NCI-H1436 treated with DMSO at 0.1 percent for 48 hours (cell line): ENCODE results near the gene OVCH1.

Experiments used
- DNase-seq: peaks from one replicate; lab custom pipeline; 2025; lab: John Stamatoyannopoulos, UW

OVCH1 gene, protein sequence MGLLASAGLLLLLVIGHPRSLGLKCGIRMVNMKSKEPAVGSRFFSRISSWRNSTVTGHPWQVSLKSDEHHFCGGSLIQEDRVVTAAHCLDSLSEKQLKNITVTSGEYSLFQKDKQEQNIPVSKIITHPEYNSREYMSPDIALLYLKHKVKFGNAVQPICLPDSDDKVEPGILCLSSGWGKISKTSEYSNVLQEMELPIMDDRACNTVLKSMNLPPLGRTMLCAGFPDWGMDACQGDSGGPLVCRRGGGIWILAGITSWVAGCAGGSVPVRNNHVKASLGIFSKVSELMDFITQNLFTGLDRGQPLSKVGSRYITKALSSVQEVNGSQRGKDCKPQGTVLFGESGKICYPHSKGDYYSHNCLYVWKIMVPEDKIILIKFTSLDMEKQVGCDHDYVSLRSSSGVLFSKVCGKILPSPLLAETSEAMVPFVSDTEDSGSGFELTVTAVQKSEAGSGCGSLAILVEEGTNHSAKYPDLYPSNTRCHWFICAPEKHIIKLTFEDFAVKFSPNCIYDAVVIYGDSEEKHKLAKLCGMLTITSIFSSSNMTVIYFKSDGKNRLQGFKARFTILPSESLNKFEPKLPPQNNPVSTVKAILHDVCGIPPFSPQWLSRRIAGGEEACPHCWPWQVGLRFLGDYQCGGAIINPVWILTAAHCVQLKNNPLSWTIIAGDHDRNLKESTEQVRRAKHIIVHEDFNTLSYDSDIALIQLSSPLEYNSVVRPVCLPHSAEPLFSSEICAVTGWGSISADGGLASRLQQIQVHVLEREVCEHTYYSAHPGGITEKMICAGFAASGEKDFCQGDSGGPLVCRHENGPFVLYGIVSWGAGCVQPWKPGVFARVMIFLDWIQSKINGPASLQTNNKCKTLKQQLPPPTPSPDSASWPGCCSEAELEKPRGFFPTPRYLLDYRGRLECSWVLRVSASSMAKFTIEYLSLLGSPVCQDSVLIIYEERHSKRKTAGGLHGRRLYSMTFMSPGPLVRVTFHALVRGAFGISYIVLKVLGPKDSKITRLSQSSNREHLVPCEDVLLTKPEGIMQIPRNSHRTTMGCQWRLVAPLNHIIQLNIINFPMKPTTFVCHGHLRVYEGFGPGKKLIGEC

DNA sequence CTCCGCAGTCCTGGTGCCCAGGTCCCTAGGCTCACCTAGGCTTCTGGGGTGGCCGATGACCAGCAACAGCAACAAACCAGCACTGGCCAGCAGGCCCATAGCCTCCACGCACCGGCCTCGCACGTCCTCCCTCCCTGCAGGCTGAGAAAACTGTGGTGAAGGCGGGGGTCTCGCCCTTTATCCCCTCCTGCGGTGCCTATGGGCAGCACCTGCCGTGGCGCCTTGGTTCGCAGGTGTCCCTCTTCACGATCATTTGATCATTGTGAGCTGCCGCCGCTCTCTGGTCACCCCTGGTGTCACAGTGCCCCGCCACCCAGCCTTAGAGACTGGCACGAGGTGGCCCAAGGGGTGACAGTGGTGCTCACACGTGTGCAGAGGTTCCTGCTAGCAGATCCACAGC lies at the start of gene OVCH1:
TSS of gene OVCH1 (minus strand) at position 99 of the 400 bp plus-strand sequence. CDS start at position 99, 0 bp downstream.
- DNase-seq, result no peak

DNA sequence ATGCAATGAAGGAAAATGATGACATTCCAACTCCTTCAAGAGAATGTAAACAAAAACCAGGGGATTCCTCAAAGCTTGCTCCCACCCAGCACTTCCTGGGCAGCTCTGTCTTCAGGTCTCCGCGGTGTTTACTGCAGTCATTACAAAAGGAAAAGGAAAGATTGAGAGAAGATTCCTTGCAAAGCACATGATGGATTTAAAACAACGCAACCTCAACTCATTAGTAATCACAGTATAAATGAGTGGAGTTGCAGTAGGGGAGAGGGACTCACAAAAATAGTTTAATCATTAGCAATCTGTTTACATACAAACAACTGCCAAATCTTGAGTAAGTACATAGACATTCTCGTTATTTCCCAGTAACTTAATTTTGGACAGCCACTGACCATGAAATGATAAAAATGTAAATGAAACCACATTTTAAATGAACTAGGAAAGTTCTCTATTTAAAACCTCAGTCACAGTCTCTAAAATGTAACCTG lies 49.7 kb upstream of the OVCH1 start:
- DNase-seq, result no peak

DNA sequence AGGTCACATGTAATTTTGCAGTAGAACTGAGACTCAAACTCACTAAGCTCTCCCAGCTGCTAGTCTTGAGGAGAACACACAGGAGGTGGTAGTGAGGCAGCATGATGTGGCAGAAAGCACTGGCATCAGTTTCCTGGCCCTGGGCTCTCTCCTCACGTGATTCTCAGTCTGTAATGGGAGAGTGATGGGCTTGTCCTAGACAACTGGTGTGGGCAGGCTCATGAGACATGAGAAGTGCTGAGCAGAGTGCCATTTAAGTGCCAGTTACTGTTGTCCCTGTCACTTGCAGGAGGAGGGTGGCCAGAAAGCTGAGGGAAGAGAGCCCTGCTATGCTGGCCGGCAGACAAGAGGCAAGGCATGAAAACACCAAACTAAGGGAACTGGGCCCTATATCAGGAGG lies 48.5 kb upstream of the OVCH1 start:
- no peak for DNase-seq

DNA sequence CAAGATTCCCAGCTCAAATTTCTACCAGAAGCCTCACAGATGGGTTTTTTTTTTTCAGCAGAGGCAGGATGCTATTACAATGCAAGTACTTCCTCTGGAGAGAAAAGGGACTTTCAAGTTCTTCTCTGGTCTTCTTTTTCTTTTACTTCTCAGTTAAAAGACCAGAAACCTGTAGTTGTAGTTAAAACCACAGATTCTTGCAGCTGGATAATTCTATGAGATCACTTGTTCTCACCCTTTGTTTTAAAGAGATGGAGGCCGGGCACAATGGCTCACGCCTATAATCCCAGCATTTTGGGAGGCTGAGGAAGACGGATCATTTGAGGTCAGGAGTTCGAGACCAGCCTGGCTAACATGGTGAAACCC lies 47.6 kb upstream of the OVCH1 start:
- DNase-seq, result no peak

DNA sequence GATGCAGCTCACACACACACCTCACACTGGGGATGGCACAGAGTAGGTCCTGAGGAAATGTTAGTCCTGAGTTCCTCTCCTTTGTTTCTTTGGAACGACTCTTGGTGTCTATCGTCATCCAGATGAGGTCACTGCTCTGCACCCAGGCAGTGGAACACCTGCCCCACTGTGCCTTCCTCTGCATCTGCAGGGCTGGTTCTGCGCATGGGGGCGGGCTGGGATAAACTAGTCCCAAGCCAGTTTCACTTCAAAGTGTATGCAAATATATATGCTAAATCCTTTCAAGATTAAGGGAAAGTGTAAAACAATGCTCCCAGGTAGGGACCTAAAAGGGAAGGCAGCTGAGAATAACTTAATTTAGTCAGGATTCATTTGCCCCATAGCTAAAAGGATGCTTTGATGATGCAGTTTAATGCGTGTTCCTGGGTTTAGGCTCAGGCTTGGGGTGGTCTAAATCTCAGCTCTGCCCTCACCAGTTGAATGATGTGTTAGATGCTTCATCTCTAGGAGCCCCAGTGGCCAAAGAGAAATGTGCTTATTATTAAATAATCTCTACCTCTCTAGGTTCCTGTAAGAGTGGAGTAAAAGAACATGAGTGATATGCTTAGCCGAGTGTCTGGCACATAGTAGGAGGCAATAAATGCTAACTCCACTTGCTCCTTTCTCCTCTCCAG lies 47.1 kb upstream of the OVCH1 start:
- DNase-seq, result no peak

DNA sequence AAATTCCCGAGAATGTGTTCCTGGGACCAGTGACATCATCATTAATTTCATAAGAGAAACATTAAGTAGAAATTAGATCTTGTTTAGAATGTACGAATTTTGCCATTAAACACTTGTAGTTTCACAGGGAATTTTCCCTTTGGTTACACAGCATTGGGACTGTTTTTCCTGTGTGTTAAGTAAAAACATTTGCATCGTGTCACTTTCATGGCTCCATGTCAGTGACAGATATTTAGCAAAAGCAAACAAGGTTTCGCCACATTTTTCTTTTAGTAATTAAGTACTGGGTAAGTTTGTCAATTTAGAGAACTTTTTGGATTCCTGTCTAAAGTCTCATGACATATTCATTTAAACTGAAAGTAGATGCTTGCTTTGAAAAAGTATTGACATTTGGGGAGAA lies 45.5 kb upstream of the OVCH1 start:
- no peak for DNase-seq

DNA sequence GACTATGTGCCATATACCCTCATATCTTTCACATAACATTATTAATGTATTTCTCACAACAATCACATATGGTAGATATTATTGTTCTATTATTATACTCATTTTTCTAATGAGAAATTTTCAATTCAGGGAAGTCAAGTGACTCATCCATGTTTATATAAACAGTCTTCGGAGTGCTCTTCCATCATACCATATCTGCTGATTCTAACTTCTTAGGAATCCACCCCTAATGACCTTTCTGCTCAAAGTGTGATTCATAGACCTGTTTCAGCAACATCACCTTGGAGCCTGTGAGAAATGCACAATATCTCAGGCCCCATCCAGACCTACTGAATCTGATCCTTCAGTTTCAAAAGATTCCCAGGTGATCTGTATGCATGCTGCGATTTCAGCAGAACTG lies 39.8 kb upstream of the OVCH1 start:
- no peak for DNase-seq

DNA sequence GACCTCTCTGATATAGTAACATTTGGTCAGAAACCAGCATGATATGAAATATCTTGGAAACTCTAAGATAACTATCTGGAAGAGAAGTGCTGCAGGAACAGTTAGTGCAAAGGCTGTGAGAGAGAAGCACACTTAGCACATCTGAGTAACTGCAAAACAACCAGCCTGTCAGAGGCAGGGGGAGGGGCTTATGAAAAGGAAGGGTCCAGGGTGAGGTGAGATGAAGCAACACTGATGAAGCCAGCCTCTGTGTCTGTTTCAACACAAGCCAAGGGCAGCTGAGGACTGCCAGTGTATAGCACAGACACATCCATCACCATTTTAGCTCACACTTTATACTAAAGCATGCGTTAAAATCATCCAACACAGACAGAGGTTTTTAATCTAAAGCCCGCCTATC lies 37.4 kb upstream of the OVCH1 start:
- no peak for DNase-seq

DNA sequence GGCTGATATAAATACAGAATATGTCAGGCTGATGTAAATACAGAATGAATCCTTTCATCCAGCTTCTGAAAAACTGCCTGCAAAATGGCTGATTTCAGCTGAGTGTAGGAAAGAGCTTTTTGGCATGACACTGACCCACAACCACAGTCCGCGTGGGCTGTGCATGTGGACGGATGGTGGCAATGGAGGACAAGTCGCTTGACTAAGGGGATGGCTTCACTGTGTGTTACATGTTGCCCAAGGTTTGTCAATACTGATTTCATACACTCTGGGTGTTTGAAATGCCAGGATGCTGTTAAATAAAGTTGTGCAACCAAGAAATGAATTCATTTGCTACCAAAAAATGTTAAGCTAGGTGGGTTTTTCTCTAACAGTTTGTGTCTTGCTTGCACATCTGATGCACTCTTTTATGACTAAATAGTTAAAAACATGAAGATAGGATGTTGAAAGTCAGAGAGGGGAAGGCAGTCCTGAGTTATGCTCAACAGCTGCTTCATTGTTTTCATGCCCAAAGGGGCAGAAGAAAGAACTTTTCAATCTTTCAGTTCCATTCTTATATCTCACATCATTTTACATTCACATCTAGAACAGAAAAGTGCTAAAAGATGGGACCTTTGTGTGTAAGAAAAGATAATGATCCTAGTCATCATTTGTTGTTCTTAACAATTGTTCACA lies 36.5 kb upstream of the OVCH1 start:
- DNase-seq, result no peak

DNA sequence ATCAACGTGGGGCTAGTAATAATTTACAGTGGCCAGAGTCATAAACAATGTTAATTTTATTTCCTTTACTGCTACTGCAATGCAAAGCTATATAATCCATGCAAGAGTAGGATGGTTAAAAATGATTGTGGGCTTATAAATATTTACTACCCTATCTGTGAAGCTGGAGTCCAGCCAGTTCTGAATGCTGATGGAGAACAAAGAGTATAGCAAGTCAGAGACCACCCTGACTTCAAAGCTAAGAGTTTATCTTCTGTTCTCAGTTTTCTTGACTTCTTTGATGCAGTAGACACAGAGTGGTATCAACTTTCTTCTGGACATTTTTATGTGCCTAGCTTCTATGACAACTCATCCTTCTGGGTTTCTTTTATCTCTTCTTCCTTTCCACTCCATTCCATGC lies 34.0 kb upstream of the OVCH1 start:
- DNase-seq, result no peak

DNA sequence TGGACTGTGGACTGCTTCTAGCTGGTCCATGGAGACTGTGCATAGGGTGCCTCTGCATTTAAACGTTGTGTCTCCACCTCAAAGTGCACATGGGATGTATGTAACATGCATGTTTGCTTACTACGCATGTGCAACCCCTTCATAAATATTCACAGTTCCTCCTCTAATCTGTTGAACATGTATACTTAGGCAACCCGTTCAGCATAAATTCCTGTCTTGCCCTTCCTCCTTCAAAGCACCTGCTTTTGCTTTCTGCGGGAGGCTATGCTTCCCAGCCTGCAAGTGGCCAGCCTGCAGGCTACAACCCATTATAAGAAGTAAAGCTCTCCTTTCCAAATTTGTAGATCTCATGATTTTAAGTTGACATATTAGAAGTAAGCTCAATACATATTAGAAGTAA lies 33.0 kb upstream of the OVCH1 start:
- DNase-seq, result no peak

DNA sequence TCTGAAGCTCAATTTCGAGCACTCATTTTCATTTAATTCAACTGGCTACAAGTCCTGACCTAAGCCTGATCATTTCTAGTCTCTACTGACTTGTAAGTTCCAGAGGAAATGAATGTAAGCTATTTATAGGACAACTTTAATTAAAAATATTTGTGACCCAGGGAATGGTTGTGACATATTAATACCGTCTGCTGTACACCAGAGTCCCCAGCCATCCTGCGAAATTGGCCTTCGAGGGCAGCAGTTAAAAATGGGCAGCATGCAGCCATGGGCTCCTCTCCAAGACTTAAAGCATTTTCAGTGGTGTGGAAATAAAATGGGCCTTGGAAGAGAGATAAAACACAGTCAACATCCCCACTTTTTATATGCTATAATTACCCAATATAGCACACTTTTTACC lies 30.7 kb upstream of the OVCH1 start:
- DNase-seq, result no peak

DNA sequence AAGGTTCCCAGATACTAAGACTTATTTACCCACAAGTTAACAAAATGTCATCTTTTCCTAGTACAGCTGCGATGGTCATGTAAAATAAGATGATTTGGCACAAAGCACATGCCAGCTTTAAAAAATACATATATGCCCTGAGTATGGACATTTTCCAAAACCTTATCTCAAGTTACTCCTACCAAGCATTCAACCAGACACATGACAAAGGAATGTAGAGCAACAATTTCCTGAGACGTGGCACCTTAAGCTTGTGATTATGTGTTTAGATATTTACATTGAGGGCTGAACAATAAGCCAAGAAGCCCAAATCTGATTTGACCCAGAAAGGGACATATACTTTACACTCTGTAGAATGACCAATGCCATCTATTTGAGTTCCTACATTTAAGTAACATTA lies 24.5 kb upstream of the OVCH1 start:
- DNase-seq, result no peak

DNA sequence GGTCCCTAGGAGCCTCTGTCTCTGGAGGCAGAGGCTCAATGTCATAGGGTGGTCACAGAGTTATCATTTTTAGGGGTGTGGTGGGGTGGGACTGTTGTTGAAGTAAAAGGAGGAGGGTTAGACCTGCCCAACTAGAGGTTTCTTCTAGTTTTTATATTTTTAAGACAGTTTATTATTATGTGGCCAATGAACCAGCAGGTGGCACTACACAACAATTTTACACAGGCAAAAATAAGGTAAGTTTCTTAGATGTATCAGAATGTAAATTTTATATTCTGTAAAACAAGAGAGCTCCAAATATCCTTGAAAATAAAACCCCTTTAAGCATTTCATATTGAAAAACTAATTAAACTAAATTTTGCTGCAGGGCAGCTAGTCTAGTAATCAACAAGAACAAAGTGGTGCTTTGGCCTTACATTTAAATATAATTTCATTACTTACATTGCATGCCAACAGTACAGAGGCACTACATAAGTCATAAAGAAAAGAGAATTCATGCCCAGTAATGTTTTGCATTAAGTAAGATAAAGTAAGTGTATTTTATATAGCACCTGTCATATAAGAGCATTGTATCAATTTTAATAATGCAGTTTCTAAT lies 22.2 kb upstream of the OVCH1 start:
- DNase-seq, result no peak

DNA sequence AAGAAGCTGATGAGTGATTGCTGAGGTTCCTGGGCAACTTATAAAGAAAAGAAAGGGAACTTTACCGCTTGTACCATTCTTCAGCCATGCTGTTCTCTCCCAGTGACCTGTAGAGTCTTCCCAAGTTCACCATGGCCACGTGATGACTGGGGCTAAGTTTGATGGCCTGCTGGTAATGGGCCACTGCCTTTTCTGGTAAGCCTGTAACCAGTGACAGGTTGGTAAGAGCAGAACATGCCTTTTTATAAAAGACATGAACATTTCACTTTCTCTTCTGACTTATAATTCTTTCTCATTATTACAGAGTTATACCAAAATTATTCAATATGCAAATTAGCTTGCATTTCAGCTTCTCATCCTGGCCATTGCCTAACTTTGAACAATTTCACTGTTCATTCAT lies 20.9 kb upstream of the OVCH1 start:
- DNase-seq, result no peak

DNA sequence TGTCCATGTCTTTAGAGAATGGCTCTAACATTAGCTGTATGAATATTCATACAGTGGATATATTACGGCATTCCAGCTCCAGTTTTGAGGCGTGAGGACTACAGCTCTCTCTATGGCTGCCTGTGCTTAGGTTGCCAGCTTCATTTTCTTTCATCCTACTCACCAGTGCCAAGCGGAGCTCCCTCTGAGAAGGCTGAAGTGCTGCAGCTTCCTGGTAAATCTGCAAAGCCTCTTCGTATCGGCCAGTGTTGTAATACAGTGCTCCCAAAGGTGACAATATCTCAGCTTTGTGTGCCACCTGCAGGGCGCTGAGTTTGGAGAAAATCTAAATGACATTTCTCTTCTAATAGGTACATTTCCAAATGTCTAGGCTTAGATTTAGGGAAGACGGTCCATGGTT lies 19.8 kb upstream of the OVCH1 start:
- no peak for DNase-seq

DNA sequence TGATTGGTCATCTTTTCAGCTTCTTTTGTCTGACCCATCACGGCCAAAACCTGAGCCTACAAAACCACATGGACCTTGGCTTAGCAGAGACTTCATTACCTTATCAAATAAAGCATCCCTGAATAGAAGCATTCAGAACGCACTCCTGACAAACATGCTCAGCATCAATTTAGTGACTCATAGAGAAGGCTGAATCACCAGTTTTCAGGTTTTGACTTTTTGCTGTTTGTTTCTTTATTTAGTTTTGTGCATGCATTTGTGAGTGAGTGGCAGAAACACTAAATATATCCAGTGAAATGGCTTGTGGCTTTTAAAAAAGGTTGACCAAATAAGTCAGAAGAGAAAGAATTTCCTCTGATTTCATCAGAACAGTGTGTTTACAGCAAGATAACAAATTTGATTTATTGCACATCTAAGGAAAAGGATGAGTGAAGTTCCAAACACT lies 19.0 kb upstream of the OVCH1 start:
- no peak for DNase-seq

DNA sequence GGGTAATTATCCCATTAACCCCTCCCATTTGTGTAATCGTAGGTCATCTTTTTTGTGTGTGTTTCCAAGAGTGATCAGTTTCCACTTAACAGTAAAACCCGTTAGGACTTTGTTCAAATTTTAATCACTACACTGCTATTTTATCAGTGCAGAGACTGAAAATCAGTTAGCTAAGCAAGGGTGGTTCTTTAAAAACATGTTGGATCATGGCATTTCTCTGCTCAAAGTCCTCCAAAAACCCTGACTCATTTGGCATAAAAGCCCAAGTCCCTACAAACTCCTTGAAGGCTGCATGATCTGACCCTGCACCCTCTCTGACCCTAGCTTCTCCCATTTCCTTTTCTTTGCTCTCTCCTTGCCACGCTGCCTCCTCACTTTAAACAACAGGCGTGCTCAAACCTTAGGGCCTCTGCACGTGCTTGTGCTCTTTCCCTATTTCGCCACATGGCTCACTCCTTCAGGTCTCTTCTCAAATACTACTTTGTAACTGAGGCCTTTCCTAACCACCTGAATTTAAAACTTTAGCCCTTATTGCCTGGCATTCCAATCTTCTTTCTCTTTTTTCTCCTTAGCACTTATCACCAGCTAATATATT lies 13.2 kb upstream of the OVCH1 start:
- DNase-seq, result no peak

DNA sequence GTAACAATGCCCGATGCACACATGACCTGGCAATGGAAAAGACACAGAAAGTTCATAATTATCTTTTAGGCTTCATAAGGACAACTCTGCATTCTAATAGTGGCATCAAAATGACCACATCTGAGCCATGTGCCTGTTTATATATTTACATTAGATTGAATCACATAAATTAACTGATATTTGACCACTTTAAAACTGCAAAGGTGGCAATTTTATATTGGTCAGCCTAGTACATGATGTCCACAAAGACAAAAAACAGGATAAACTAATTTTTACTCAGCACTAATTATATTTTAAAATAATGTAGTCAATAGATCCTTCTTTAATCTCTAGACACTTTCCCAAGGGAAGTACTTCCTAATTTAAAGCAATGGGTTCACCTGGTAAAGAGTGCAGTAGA lies 12.0 kb upstream of the OVCH1 start:
- DNase-seq, result no peak

DNA sequence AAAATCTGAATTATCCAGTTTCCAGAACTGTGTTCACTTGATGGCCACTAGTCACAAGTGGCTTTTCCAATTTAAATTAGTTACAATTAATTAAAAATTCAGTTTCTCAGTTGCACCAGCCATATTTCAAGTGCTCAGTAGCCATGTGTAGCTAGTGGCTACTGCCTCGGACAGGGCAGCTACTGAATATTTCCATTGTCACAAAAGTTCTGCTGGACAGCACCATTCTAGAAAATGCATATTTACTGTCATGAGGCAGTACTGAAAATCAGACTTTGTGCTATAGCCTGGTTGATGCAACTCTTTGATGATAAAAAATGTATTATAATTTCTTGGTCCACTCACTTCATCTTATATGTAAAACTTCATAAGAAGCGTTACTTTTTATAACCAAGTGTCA lies 11.5 kb upstream of the OVCH1 start:
- DNase-seq, result no peak

DNA sequence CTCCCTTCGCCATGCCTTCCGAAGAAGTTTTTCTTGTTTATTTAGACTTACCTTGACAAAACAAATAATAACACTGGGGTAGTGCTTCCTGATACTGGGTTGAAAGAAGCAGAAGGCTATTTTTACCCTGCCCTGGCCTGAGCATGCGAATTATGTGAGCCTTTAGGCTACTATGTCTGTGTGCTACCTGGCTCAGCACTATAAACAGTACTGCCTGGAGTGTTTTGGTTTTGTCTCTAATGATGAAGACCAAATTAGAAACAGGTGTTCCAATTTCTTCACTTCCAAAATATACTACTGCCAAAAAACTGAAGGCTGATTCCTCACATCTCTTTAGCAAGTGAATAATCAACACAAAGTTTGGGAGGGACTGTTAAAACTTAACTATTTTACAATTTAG lies 7.6 kb upstream of the OVCH1 start:
- DNase-seq, result no peak
